Activated T-cell treated with anti-CD3 and anti-CD28 coated beads for 24 hours (primary cell): ENCODE measurements around the gene MACROD2.

Experiments
- DNase-seq: peaks from one replicate; pipeline ENCODE4 v3.0.0-alpha.2; 2020; ENCODE audit warnings: low read depth

Gene MACROD2

GRCh38 chr20:14062786-14063185, 67.5 kb downstream of the MACROD2 start:
- DNase-seq, result no peak

GRCh38 chr20:14064333-14064732, 69.0 kb downstream of the MACROD2 start:
- DNase-seq, result no peak

GRCh38 chr20:14064921-14065320, 69.6 kb downstream of the MACROD2 start:
- DNase-seq, result no peak

- no peak for DNase-seq
These were observed 70.5 kb downstream of the MACROD2 start for GRCh38 chr20:14065774-14066173.

GRCh38 chr20:14067603-14068002, 72.3 kb downstream of the MACROD2 start:
- no peak for DNase-seq

- DNase-seq, result no peak
These were observed 74.5 kb downstream of the MACROD2 start for GRCh38 chr20:14069796-14070195.

- no peak for DNase-seq
These were observed 98.3 kb downstream of the MACROD2 start for GRCh38 chr20:14093652-14094051.

GRCh38 chr20:14098261-14098660, 102.9 kb downstream of the MACROD2 start:
- DNase-seq, result no peak

GRCh38 chr20:14113416-14113815, 118.1 kb downstream of the MACROD2 start:
- DNase-seq, result no peak

GRCh38 chr20:14114065-14114704, 118.9 kb downstream of the MACROD2 start:
- DNase-seq, result no peak

- DNase-seq, result no peak
These were observed 120.7 kb downstream of the MACROD2 start for GRCh38 chr20:14116037-14116436.

GRCh38 chr20:14117768-14118167, 122.5 kb downstream of the MACROD2 start:
- no peak for DNase-seq

- no peak for DNase-seq
These were observed 131.5 kb downstream of the MACROD2 start for GRCh38 chr20:14126856-14127255.

GRCh38 chr20:14127514-14128223, 132.4 kb downstream of the MACROD2 start:
- DNase-seq, result no peak

- DNase-seq, result no peak
These were observed 138.7 kb downstream of the MACROD2 start for GRCh38 chr20:14134004-14134403.

GRCh38 chr20:14142171-14142570, 146.9 kb downstream of the MACROD2 start:
- no peak for DNase-seq

GRCh38 chr20:14142964-14143627, 147.8 kb downstream of the MACROD2 start:
- DNase-seq, result no peak

- DNase-seq, result no peak
These were observed 152.7 kb downstream of the MACROD2 start for GRCh38 chr20:14148042-14148441.

- DNase-seq, result no peak
These were observed 160.0 kb downstream of the MACROD2 start for GRCh38 chr20:14155361-14155760.

- no peak for DNase-seq
These were observed 183.2 kb downstream of the MACROD2 start for GRCh38 chr20:14178528-14178927.

- DNase-seq, result no peak
These were observed 183.6 kb downstream of the MACROD2 start for GRCh38 chr20:14178952-14179351.

- DNase-seq, result no peak
These were observed 194.6 kb downstream of the MACROD2 start for GRCh38 chr20:14189794-14190402.

- DNase-seq, result no peak
These were observed 196.2 kb downstream of the MACROD2 start for GRCh38 chr20:14191559-14191958.
